OCI-M2 (cell line): Measurements from ENCODE around the gene GARIN3.
"Not testable (repeated sequence)": the region's sequence is repeated elsewhere in the genome, so short reads cannot be mapped to it uniquely, and the experiment has no call there.

ENCODE experiments used
- DNase-seq: peaks from one replicate; lab custom pipeline; 2025; ENCODE audit not compliant: unreplicated experiment; lab: John Stamatoyannopoulos, UW

GARIN3 gene

GRCh38 chr5:157186309-157187045, 20.4 kb upstream of the GARIN3 start:
- no peak for DNase-seq

GRCh38 chr5:157185122-157185521, 19.1 kb upstream of the GARIN3 start:
- DNase-seq = not testable (repeated sequence)

GRCh38 chr5:157184117-157184670, 18.1 kb upstream of the GARIN3 start:
- DNase-seq = no peak

- DNase-seq = no peak
Measured at GRCh38 chr5:157182143-157182757, 16.2 kb upstream of the GARIN3 start.

GRCh38 chr5:157180374-157181264, 14.6 kb upstream of the GARIN3 start, which contains the start of gene ITK:
Gene ITK, plus strand, starts transcription at chr5:157180840. Its CDS starts 138 bp downstream, at chr5:157180978.
- no peak for DNase-seq

- DNase-seq = no peak
Measured at GRCh38 chr5:157178966-157179365, 12.9 kb upstream of the GARIN3 start.

GRCh38 chr5:157177953-157178352, 11.9 kb upstream of the GARIN3 start:
- DNase-seq = no peak

- no peak for DNase-seq
Measured at GRCh38 chr5:157175071-157175612, 9.1 kb upstream of the GARIN3 start.

GRCh38 chr5:157172403-157172802, 6.3 kb upstream of the GARIN3 start:
- no peak for DNase-seq

- DNase-seq = no peak
Measured at GRCh38 chr5:157168286-157168685, 2.2 kb upstream of the GARIN3 start.

GRCh38 chr5:157167214-157167621, 1.2 kb upstream of the GARIN3 start:
- no peak for DNase-seq

- DNase-seq = no peak
Measured at GRCh38 chr5:157165668-157166067, 396 bp downstream of the GARIN3 start.

- no peak for DNase-seq
Measured at GRCh38 chr5:157165261-157165660, 803 bp downstream of the GARIN3 start.

- no peak for DNase-seq
Measured at GRCh38 chr5:157164521-157164920, 1.5 kb downstream of the GARIN3 start.

GRCh38 chr5:157162919-157163510, 3.0 kb downstream of the GARIN3 start:
- no peak for DNase-seq

- DNase-seq = no peak
Measured at GRCh38 chr5:157161996-157162395, 4.1 kb downstream of the GARIN3 start.

- DNase-seq = no peak
Measured at GRCh38 chr5:157160001-157160400, 6.1 kb downstream of the GARIN3 start.

- no peak for DNase-seq
Measured at GRCh38 chr5:157159209-157159751, 6.8 kb downstream of the GARIN3 start.

- DNase-seq = no peak
Measured at GRCh38 chr5:157157293-157157891, 8.7 kb downstream of the GARIN3 start.

GRCh38 chr5:157155297-157155696, 10.8 kb downstream of the GARIN3 start:
- DNase-seq = no peak
